IMR-90 (cell line): ENCODE measurements around the gene TAF4. TPM values are rescaled to one million over a fixed set of nuclear protein-coding genes. Genes with fewer than 3 reads are reported as not detected.

Source experiments
- ATAC-seq: fragments of 200-7000 bp; cut with Tn5 transposase; 2 replicates; pipeline ENCODE4 v1.9.1; 2020; ENCODE audit warnings: low read depth, mild to moderate bottlenecking, moderate library complexity
- BruUV-seq: library from RNA; stranded (reverse); fragments of 400-500 nt; replicated peaks from 2 replicates; lab custom pipeline; 2021; lab: Mats Ljungman, UMichigan
- CTCF ChIA-PET: fragments of 300-600 bp; formaldehyde crosslinking; extraction: SDS; loops from one replicate; lab custom pipeline; 2021; ENCODE audit warnings: antibody characterized with exemption; lab: Yijun Ruan, JAX
- POLR2A ChIA-PET: fragments of 300-600 bp; sonication (Branson Sonifier 250); formaldehyde crosslinking; loops from one replicate; lab custom pipeline; 2022; ENCODE audit warnings: antibody characterized with exemption; ENCODE audit not compliant: unreplicated experiment; lab: Charles Lee
- DNase-seq: peaks from one replicate; pipeline ENCODE4 v3.0.0; 2013
- H2AFZ ChIP-seq: replicated peaks from 2 replicates; pipeline ENCODE3; 2013; ENCODE audit warnings: low read length, mild to moderate bottlenecking; ENCODE audit not compliant: poor library complexity
- H2AK5ac ChIP-seq: 2 replicates; pipeline ENCODE4 v1.6.1; 2013; ENCODE audit warnings: low read depth, low read length, inconsistent platforms
- H2AK9ac ChIP-seq: replicated peaks from 2 replicates; pipeline ENCODE3; 2013; ENCODE audit warnings: mild to moderate bottlenecking, low read depth, low read length, moderate library complexity; ENCODE audit not compliant: poor library complexity
- H2BK120ac ChIP-seq: 2 replicates; pipeline ENCODE4 v1.6.1; 2013; ENCODE audit warnings: low read depth, low read length, inconsistent platforms
- H2BK15ac ChIP-seq: 3 replicates; pipeline ENCODE4 v1.6.1; 2013; ENCODE audit warnings: low read depth, low read length, inconsistent platforms
- H2BK20ac ChIP-seq: 2 replicates; pipeline ENCODE4 v1.6.1; 2013; ENCODE audit warnings: low read depth, mild to moderate bottlenecking, inconsistent platforms, low read length, moderate library complexity
- H2BK5ac ChIP-seq: 2 replicates; pipeline ENCODE4 v1.6.1; 2013; ENCODE audit warnings: mild to moderate bottlenecking, low read depth, low read length, inconsistent platforms; ENCODE audit not compliant: poor library complexity, severe bottlenecking
- H3K14ac ChIP-seq: replicated peaks from 2 replicates; pipeline ENCODE4 v1.6.1; 2013; ENCODE audit warnings: low read depth, low read length, inconsistent platforms
- H3K18ac ChIP-seq: 2 replicates; pipeline ENCODE4 v1.6.1; 2013; ENCODE audit warnings: low read depth, low read length, control low read depth
- H3K23ac ChIP-seq: 2 replicates; pipeline ENCODE4 v1.6.1; 2013; ENCODE audit warnings: low read depth, low read length, inconsistent platforms
- H3K27ac ChIP-seq: 2 replicates; pipeline ENCODE4 v1.5.1; 2013; ENCODE audit warnings: mild to moderate bottlenecking, control low read depth, low read length; ENCODE audit not compliant: insufficient read depth
- H3K27me3 ChIP-seq: 2 replicates; pipeline ENCODE4 v1.6.1; 2013; ENCODE audit warnings: low read length; ENCODE audit not compliant: control insufficient read depth, insufficient read depth
- H3K36me3 ChIP-seq: 2 replicates; pipeline ENCODE4 v1.6.1; 2013; ENCODE audit warnings: low read length, mixed read lengths; ENCODE audit not compliant: control insufficient read depth, insufficient read depth
- H3K4ac ChIP-seq: 2 replicates; pipeline ENCODE4 v1.6.1; 2013; ENCODE audit warnings: low read depth, low read length, inconsistent platforms
- H3K4me1 ChIP-seq: 2 replicates; pipeline ENCODE4 v1.6.1; 2013; ENCODE audit warnings: low read length, mixed read lengths; ENCODE audit not compliant: control insufficient read depth, insufficient read depth
- H3K4me2 ChIP-seq: 2 replicates; pipeline ENCODE4 v1.6.1; 2013; ENCODE audit warnings: low read depth, mild to moderate bottlenecking, control low read depth, low read length, moderate library complexity
- H3K4me3 ChIP-seq: 2 replicates; pipeline ENCODE4 v1.5.1; 2013; ENCODE audit warnings: low read depth, mild to moderate bottlenecking, control low read depth, low read length, moderate library complexity; ENCODE audit not compliant: insufficient read depth
- H3K56ac ChIP-seq: 2 replicates; pipeline ENCODE4 v1.6.1; 2013; ENCODE audit warnings: low read length, inconsistent platforms; ENCODE audit not compliant: insufficient read depth; ENCODE audit errors: extremely low read depth
- H3K79me1 ChIP-seq, 2 experiments: 2 replicates each; pipeline ENCODE4 v1.6.1; 2013; ENCODE audit warnings: low read length in 2 of 2, inconsistent platforms in 1 of 2, low read depth in 1 of 2
- H3K9ac ChIP-seq: 2 replicates; pipeline ENCODE4 v1.6.1; 2013; ENCODE audit warnings: low read depth, low read length, control low read depth
- H3K9me1 ChIP-seq: 2 replicates; pipeline ENCODE4 v1.6.1; 2013; ENCODE audit warnings: low read length, inconsistent platforms; ENCODE audit not compliant: insufficient read depth
- H3K9me3 ChIP-seq: 2 replicates; pipeline ENCODE4 v1.6.1; 2013; ENCODE audit warnings: low read length; ENCODE audit not compliant: control insufficient read depth, insufficient read depth
- H4K20me1 ChIP-seq: 2 replicates; pipeline ENCODE4 v1.6.1; 2013; ENCODE audit warnings: low read length, inconsistent platforms; ENCODE audit not compliant: insufficient read depth
- H4K5ac ChIP-seq: 2 replicates; pipeline ENCODE4 v1.6.1; 2013; ENCODE audit warnings: mild to moderate bottlenecking, low read depth, low read length, control low read depth
- H4K8ac ChIP-seq, 2 experiments: 2 replicates each; pipeline ENCODE4 v1.6.1; 2013; ENCODE audit warnings: low read depth in 2 of 2, low read length in 2 of 2, control low read depth in 1 of 2, inconsistent platforms in 1 of 2
- H4K91ac ChIP-seq: 2 replicates; pipeline ENCODE4 v1.6.1; 2013; ENCODE audit warnings: low read depth, low read length, inconsistent platforms; ENCODE audit not compliant: insufficient read depth
- CHD1 ChIP-seq: IDR thresholded peaks from 2 replicates; pipeline ENCODE4 v1.6.1; 2012; ENCODE audit warnings: low read depth, low read length, improper control_type of control experiment
- FOS ChIP-seq: fragments of 150-350 bp; IDR thresholded peaks from 2 replicates; pipeline ENCODE4 v1.6.1; 2016; ENCODE audit warnings: low read depth, low read length
- RCOR1 ChIP-seq: IDR thresholded peaks from 2 replicates; pipeline ENCODE4 v1.6.1; 2012; ENCODE audit warnings: mild to moderate bottlenecking, low read length, improper control_type of control experiment; ENCODE audit not compliant: insufficient replicate concordance
- RFX5 ChIP-seq: IDR thresholded peaks from 2 replicates; pipeline ENCODE4 v1.8.0; 2012; ENCODE audit warnings: low read depth, mild to moderate bottlenecking, low read length, moderate library complexity
- WGBS, 2 experiments: methylation state at CpG; one replicate each; pipeline versions ENCODE4 v1.1.5 to v1.1.7; 2013; ENCODE audit warnings: missing lambda C conversion rate in 2 of 2; ENCODE audit not compliant: insufficient read length in 1 of 2; ENCODE audit errors: extremely low coverage in 2 of 2; 5-methylcytosine and 5-hydroxymethylcytosine counted together
- dilution Hi-C: fragments of 300-500 bp; cut with HindIII; formaldehyde crosslinking; loops from one replicate; pipeline ENCODE4 v1.14.3; 2018; ENCODE audit warnings: low sequenced_read_pairs; ENCODE audit not compliant: unreplicated experiment
- in situ Hi-C: fragments of 300-500 bp; cut with MboI; formaldehyde crosslinking; loops from 3 replicates; pipeline ENCODE4 v1.14.3; 2019; ENCODE audit warnings: low sequenced_read_pairs, inconsistent platforms, mixed read lengths
- intact Hi-C: fragments of 100-400 bp; cut with micrococcal nuclease; formaldehyde crosslinking; loops from 2 replicates; pipeline ENCODE4 v1.10.0; 2022
- polyA plus RNA-seq, 3 experiments: library from polyadenylated mRNA; depleted of rRNA; stranded (reverse); fragments of >200 nt; gene quantifications; 2 replicates each; pipeline ENCODE4 v1.2.3, GENCODE V29; 2012; ENCODE audit warnings: low replicate concordance in 1 of 3
- total RNA-seq: library from RNA; depleted of rRNA; stranded (reverse); fragments of >200 nt; gene quantifications from 2 replicates; pipeline ENCODE4 v1.2.3, GENCODE V29; 2012

Gene TAF4
- total and polyA plus RNA-seq, 2 of the 4 experiments (the other 2 are of a cell fraction) = 1.4 to 5.1 TPM

DNA sequence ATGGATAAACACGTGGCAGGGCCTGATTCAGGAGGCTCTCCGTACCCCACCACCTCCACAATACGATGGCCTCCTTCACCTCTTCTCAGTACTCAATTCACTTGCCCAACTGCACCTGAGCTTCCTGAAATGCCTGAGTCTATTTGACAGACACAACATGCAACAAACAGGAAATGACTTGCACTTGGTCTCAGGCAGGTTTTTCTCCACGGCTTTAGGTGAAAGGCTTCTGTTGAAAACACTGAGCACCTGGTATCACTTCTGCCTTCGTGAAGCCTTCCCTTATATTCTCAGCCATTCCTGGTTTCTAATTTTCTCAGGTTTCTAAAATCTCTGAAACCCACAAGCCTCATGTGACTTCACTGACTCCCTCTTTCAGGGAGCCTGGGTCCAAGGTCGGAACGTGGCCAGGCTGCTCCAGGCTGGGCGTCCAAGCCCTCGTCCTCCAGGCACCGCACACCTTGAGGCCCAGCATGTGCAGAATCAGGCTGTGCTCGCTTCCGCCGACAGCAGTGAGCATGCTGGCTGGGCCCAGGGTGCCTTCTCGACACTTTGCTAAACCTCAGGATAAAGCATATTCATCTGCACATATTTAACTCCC is 34.7 kb downstream of the TAF4 start:
- BruUV-seq = no TSS peak
- no peak overlapping the region for H3K4ac ChIP-seq
- WGBS, 2 experiments = 92% methylated on average over 6 of the region's 14 CpGs; no CpG with 5 or more reads in 1 of the 2 experiments
- H2AK9ac ChIP-seq = no peak overlapping the region
- no peak for ATAC-seq
- H2BK15ac ChIP-seq = no peak overlapping the region
- H2BK20ac ChIP-seq = no peak overlapping the region
- H2AFZ ChIP-seq = no peak overlapping the region
- H3K4me2 ChIP-seq = no peak overlapping the region
- H4K91ac ChIP-seq = no peak overlapping the region
- no peak overlapping the region for H4K8ac ChIP-seq
- no peaks in the 10 kb centered on the region for H3K36me3 ChIP-seq
- DNase-seq = no peak
- H2AK5ac ChIP-seq = no peak overlapping the region
- no peak overlapping the region for H3K23ac ChIP-seq
- CTCF ChIA-PET = no interaction called here
- no peak overlapping the region for H2BK5ac ChIP-seq
- no peak overlapping the region for H4K5ac ChIP-seq
- intact Hi-C loops (no loop called here), dilution Hi-C loops (no loop called here), in situ Hi-C loops (no loop called here)
- H2BK120ac ChIP-seq = no peak overlapping the region
- H3K14ac ChIP-seq = no peak overlapping the region
- peaks cover 11% of the 10 kb centered on the region; the same call in 1 of the 2 replicates for H3K4me1 ChIP-seq
- H3K9me3 ChIP-seq = no peaks in the 10 kb centered on the region
- peaks cover 44 to 69% of the 10 kb centered on the region in 2 experiments for H3K79me1 ChIP-seq
- H3K18ac ChIP-seq = no peak overlapping the region
- no peaks in the 10 kb centered on the region for H3K27me3 ChIP-seq
- POLR2A ChIA-PET = no interaction called here
- H3K4me3 ChIP-seq = no peak overlapping the region
- TF ChIP-seq RCOR1 = no peak
- TF ChIP-seq CHD1 = no peak
- TF ChIP-seq RFX5 = no peak
- TF ChIP-seq FOS = no peak
- no peak overlapping the region for H3K9ac ChIP-seq
- peaks cover 64% of the 10 kb centered on the region for H4K20me1 ChIP-seq
- no peak overlapping the region for H3K56ac ChIP-seq
- H3K9me1 ChIP-seq = peaks cover 9% of the 10 kb centered on the region; the same call in 1 of the 2 replicates
- H3K27ac ChIP-seq = no peak overlapping the region
